HG03097 (cell line): ENCODE measurements around the gene NCSTN.

Experiments used
- ATAC-seq: cut with Tn5 transposase; IDR thresholded peaks from one replicate; pipeline ENCODE4 v1.9.1; 2021; ENCODE audit not compliant: unreplicated experiment, low FRiP score

Gene NCSTN

DNA sequence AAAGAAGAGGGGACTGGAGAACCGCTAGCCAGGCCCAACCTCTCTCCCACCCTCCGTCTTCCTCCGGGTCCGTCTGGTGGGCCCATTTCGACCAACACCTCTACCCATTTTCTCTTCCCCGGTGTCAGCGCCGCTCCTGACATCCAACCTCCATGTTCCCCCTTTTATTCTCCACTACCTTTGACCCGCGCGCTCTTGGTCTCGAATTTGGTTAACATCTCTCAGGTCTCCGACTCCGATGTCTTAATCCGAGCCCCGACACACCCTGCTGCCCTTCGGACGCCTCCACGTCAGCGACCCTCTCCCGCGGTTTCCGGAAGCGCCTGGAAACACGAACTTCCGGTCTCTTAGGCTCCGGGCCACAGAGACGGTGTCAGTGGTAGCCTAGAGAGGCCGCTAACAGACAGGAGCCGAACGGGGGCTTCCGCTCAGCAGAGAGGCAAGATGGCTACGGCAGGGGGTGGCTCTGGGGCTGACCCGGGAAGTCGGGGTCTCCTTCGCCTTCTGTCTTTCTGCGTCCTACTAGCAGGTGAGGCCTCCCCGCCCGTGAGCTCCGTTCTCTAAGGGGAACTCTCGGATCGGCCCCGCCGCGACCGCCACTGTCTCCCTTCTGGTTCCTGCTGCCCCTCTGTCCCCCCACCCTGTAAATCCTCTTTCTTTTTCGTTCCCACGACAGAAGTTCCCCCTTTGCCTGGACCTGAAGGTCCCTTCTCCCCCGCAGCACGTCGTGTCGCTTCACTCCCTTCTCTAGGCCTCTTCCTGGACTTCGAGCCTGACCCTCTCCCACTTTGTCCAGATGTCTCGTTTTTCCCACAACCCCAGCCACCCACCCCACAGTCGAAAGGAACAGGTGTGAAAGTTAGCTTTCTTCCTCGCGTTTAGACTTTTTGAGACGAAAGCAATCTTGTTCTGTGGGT lies at the start of gene NCSTN, which contains the start of gene COPA:
TSS of gene NCSTN (plus strand) at position 431 of the 917 bp plus-strand sequence. CDS start at position 445, 14 bp downstream.
TSS of gene COPA (minus strand) at position 298 of the 917 bp plus-strand sequence. CDS start at position 218, 80 bp downstream.
- ATAC-seq, result peak; percentile 89

DNA sequence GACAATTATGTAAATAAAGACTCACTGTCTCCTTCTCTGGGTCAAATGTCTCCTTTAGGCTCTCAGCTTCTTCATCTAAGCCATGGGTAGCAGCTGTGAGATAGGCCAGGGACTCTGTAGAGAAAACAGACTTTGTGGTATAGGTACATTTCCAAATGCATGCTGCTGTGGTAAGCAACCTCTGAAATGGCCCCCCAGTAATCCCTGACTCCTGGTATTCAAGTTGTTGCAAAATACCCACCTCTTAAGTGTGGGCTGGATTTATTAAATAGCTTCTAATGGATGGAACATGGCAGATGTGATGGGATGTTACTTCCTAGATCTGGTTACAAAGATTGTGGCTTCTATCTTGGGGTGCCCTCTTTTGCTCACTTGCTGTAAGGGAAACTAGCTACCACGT lies 47.1 kb upstream of the NCSTN start:
- ATAC-seq, result no peak

DNA sequence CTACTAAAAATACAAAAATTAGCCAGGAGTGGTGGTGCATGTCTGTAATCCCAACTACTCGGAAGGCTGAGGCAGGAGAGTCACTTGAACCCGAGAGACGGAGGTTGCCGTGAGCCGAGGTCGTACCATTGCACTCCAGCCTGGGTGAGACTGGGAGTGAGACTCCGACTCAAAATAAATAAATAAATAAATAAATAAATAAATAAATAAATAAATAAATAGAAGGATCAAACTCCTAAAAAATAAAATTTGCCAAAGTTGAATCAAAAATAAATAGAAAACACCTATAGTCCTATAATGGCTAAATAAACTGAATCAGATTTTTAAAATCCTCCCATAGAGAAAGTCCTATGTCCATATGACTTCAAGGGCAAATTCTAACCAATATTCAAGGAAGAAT lies 43.0 kb upstream of the NCSTN start:
- ATAC-seq, result no peak

DNA sequence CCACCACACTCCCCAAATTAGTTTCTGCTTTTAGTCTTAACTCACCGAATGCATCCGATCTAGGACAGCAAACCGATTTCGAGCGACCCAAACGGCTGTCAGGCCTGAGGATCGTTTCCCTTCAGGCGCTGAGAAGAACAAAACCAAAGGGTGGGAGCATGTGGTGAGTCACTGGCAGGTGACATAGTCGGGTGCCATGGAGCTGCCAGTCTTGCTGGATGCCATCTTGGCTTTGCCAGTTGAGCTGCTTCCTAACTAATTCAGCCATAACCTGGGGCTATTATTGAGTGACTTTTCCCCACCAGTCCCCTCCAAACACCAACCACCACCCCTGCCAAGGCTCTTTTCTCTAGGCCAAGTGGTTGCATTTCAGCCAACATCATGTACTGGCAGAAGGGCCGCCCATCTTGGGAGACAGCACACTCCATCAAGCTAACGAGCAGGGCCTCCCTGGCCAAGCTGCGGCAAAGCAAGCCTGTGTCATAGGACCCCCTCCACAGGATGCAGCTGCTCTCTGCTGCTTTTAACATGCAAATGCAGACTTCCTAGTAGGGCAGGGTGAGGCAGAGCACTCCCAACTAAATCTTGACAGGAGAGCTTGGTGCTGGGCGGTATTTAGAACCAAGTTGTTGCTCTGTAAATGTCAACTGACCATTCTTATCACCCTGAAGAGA lies 35.9 kb upstream of the NCSTN start:
- ATAC-seq, result no peak

DNA sequence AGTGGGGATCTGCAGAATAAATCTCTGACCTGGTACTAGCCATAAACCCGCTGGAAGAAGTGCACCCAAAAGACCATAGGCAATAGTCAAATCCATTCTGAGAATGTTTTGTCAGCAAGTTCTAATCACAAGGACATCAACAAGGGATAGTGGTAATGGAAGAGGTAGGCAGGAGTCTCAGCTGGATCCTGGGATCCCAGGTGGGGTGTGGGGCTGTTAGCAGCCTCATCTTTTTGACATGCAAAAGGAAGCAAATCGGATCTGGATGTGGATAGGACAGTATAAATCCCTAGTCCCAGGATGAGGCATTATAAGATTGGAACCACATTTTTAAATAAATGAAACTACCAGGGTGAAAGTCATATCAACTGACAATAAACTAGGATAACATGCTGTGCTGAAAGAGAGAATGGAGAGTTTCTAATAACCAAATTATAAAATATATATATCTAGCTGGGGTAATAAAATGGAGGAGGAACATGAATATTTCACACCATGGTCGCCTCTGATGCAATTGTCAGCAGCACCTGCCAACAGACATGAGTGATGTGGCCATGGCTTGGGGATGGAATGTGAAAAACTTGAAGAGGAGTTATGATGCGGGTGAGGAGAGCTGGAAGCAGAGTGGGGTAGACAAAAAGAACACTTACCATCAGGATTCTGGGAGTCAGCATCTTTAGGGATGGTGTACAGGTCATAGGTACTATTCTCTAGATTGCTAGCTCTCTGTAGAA lies 34.6 kb upstream of the NCSTN start:
- no peak for ATAC-seq

DNA sequence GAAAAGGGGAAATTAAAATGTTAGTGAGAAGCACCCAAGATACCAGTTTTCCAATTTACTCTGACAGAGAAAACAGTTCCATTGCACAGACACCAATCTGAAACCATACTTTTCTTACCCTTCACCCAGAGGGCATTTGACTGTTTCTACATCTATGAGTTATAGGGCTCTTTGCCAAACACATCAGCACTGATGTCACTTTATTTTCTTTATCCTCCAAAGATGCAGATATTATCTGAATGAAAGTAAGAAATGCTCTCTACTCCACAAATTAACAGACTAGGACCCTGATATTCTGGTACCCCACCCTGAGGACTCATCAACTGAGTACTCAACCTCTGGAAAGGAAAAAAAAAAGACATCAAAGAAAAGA lies 34.0 kb upstream of the NCSTN start:
- no peak for ATAC-seq

DNA sequence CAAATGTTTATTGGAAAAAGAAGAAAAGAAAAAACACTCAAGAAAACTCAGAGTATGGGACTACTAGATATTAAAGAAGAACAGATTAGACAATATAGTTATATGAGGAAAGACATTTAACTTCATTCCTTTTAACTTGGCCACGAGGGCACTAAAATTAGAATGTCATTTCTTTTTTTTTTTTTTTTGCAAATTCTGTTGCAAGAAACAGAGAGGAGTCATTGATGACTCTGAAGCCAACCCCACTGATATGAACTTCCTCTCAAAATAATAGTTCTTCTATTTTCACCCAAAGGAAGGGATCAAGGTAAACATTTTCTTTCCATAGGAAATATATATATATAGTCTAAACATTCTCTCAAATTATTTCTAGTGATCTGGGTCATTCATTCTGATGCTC lies 33.6 kb upstream of the NCSTN start:
- ATAC-seq, result no peak

DNA sequence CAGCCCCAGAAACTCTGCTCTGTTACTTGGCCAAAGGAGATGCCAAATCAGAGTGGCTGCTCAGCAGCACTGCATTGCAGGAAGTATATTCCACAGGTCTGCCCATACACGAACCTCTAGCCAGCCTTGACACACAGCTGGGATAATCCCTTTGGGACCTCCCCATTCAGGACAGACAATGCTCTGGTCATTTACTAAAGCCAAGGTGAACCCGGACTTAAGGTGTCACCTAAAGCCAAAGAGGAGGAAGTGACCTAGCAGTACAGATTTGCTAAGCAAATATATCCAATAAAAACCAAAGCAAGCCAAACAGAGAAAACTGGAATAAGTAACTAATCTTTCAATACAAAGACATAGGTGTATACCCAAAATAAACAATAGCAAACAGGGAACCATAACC lies 27.8 kb upstream of the NCSTN start:
- ATAC-seq, result no peak

DNA sequence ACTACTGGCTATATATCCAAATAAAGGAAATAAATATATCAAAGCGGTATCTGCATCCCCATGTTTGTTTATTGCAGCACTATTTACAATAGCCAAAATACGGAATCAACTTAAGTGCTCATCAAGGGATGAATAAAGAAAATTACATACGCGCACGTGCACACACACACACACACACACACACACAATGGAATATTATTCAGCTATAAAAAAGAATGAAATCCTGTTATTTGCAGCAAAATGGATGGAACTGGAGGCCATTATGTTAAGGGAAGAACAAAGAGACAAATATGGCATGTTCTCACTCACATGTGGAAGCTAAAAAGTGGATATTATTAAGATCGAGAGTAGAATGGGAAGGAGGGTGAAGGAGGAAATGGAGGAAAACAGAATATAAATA lies 20.4 kb upstream of the NCSTN start:
- no peak for ATAC-seq

DNA sequence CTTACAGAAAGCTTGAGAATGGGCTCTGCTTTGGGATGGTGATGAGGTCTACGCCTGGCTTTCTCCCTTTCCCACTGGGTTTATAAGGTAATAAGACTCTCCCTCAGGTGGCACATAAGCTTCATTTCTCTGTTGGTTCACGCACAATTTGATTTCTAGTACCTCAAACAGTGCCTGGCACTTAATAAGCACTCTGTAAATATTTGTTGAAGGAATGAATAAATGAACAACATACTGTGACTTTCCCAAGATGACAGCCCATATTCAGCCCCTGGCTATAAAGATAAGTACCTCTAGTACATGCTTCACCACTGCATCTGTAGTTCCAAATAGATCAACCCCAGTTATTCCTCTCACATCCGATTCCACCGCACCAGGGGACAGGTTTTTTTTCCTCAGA lies 17.9 kb upstream of the NCSTN start:
- ATAC-seq, result no peak

DNA sequence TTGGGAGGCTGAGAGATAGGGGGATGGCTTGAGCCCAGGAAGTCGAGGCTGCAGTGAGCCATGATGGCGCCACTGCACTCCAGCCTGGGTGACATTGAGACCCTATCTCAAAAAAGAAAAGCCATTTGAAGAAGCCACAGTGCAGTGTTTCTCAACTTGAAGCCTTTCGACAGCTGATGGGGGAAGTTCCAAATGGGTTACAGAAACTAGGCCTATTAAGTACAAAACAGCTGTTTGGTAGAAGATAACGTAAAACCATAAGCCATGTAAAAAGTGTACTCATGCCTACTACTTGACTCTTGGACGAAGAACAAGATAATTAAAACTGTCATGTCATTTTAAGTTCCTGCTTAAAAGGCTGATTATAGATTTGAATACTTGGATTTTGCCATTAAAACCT lies 16.8 kb upstream of the NCSTN start:
- no peak for ATAC-seq

DNA sequence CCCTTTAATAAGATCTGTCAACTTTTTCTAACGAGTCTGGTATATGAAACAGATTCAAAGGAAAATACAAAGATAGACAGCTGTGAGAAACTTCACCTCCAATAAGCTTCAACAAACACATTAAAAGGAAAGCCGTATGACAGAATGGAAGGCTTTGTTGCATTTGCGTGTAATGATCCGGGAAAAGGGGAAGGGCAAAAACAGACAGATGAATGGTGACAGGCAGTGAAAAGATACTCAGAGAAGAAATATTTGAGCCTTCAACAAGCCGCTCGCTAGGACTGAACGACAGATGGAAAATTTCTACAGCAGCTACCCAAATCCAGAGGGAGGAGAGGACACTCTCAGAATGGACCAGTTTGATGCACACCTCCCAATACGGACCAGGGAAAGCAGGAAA lies 15.0 kb upstream of the NCSTN start:
- no peak for ATAC-seq

DNA sequence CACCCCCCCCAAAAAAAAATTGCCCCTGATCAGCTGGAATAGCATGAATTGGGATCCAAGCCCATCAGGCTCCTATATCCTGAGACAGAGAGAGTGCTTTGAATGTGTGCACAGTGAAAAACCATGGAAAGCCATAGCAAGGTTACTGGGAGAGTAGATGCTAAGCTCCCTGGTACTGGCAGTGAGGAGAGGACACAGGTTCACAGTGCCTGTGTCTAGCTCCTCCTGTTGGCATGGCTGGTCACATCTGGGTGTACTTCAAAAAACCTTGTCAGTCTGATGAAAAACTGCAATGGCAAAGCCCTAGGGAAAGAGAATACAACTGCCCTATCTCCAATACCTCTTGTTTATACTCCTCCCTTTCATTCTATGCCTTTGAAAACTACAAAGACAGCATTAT lies 13.1 kb upstream of the NCSTN start:
- no peak for ATAC-seq

DNA sequence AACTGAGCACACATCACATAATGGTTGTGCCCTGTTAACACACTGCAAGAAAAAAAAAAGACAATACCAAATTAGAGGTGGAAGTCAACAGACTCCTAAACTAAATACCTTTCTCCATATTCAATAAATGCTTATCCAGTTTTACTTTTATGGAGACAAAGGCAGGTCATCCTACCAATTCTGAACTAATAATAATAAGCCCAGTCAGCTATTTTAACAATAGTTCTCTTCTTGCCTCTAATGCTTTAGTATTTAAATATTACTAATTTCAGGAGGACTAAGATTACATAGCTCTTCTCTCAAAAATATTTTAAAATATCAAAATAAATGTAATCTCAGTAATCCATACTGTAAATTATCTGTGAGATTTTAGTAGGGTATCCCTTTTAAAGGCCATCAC lies 10.7 kb upstream of the NCSTN start:
- ATAC-seq, result no peak

DNA sequence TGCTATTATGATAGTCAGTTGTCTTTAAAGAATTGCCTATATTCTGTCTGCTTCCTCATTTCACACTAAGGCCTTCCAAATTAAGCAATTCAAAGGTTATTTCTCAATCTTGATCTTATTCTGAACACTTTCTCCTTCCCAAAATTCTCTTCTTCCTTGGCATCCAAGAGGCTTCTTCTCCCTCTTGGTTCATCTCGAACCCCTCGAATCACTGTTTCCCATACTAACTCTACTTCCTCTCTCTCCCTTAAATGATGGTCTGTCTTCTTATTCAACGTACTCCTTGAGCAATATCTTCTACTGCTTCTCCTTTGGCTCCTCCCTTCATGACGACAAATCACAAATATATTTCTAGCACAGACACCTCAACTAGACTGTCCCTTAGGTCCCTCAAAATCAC lies 4.6 kb upstream of the NCSTN start:
- ATAC-seq, result no peak

DNA sequence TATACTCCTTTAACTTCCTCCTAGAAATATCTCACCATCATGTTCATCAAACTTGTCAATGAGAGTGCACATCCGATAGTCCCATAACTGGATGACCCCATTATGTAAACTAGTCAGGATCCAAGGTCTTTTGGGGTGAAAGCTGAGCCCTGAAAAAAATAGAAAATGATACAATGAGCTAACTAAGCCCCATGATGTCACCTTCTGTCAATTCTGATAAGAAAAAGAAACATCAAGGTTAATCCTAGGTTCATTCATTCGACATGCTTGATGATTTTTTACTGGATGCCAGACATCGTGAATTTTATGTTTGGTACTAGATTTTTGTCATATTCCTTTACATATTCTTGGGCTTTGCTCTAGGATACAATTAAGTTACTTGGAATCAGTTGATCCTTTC lies 3.0 kb upstream of the NCSTN start:
- no peak for ATAC-seq

DNA sequence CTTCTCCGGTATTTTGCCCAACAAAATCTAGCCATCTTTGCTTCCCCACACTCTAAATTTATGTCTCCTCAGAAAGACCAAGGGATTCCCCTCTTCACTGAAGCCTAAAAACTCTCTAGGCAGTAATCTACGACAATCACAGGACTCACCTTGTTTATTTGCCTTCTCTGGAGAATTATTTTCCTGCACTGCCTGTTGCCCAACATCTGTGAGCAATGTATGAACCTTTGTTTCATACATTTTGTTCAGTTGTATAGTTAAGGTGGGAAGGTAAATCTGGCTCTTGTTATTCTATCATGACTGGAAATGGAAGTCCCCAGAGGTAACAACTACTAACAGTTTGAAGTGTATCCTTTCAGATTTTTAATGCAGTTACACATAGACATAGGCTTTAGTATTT lies 2.3 kb upstream of the NCSTN start:
- no peak for ATAC-seq

DNA sequence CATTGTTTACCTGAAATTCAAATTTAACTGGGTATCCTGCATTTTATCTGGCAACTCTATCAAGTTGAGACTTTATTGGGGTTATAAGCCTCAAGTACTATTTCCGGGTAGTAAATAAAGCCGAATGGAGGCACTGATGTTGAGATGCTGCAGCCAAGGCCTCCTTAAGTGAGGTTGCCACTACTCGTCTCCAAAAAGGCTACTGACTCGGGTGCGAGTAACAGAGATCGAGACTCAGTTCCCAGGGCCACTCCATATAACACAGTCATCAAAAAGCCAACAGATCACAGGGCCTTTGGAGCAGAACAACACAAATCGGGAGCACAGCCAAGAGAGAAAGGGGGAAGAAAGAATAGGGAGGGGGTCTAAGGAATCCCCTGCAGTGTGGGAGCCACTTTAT lies 657 bp upstream of the NCSTN start:
- no peak for ATAC-seq

DNA sequence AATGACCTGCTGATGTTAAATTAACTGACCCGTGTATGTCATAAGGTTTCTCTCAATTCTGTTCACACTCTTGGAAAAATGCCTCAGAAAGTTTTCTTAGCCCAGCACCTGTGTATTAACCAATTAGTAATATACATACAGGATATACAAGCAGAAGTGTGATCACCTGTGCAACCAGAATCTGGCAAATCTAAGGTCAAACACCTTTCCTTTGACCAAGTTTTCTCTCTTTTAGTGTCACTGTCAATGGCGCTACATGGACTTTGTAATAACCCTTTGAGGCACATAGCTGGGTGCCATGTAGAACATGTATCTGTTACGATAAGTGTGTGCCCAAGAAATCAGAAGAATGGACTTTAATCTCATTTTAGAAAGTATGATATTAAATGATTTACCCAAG lies 1.1 kb downstream of the NCSTN start:
- ATAC-seq, result no peak

DNA sequence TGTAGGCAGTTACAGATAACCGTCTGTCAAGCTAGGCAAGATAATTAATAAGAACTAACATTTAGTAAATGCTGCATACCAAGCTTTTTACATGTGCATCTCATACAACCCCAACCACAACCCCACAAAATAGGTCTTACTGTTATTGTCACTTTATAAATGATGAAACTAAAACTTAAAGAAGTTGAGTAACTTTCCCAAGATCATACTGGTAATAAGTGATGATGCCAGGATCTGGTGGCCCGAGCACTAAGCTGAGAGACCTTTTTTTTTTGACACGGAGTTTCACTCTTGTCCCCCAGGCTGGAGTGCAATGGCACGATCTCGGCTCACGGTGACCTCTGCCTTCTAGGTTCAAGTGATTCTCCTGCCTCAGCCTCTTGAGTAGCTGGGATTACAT lies 1.8 kb downstream of the NCSTN start:
- ATAC-seq, result no peak

DNA sequence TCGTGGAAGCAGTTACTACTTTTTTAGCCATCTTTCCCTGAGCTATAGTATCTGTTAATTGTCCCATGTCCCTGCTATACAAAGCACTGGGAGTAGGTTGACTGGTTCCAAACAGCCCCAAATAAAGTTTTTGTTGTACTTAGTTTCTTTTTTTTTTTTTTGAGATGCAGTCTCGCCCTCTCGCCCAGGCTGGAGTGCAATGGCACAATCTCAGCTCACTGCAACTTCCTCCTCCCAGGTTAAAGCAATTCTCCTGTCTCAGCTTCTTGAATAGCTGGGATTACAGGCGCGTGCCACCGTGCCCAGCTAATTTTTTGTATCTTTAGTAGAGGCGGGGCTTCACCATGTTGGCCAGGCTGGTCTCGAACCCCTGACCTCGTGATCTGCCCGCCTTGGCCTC lies 3.3 kb downstream of the NCSTN start:
- no peak for ATAC-seq
